ENCODE measurements around the gene ADNP. TPM values are rescaled to one million over a fixed set of nuclear protein-coding genes. Genes with fewer than 3 reads are reported as not detected.

ADNP gene
- total and polyA plus RNA-seq, 2 of the 4 experiments (the other 2 are of a cell fraction) = 23.3 to 24.8 TPM

- no peak overlapping the region for H2BK5ac ChIP-seq (ENCODE audit: low read depth, low read length, poor library complexity, severe bottlenecking)
- no peak overlapping the region for H3K18ac ChIP-seq (ENCODE audit: low read depth, low read length)
- peak overlapping the region; percentile 47; the same call in 1 of the 2 replicates for H2BK20ac ChIP-seq (ENCODE audit: low read depth, low read length)
- peaks cover 16% of the 10 kb centered on the region; the same call in 1 of the 2 replicates for H4K20me1 ChIP-seq (ENCODE audit: insufficient read depth, low read length)
- dilution Hi-C loops (cut with HindIII; ENCODE audit: low sequenced_read_pairs, unreplicated experiment) = no loop called here
- ATAC-seq (ENCODE audit: low read depth) (peak; percentile 71), DNase-seq (peak; percentile 53)
- H3K36me3 ChIP-seq (ENCODE audit: control insufficient read depth, insufficient read depth, low read length) = no peaks in the 10 kb centered on the region
- intact Hi-C loops (cut with micrococcal nuclease) = no loop called here
- H2BK15ac ChIP-seq (ENCODE audit: low read depth, low read length) = no peak overlapping the region
- peak overlapping the region; percentile 42; the same call in 1 of the 2 replicates for H3K14ac ChIP-seq (replicated peaks; ENCODE audit: low read depth, low read length)
- ChIA-PET POLR2A (ENCODE audit: unreplicated experiment) (no interaction called here), CTCF (interaction anchor here (0.6 to 1.1 kb wide), 2 partner anchors 54 to 72 kb away, joined by 3 read pairs; no protein-coding TSS in a partner anchor)
- peaks cover 0 to 19% of the 10 kb centered on the region in 2 experiments; a peak in 2 of 4 replicates for H3K79me1 ChIP-seq (ENCODE audit: low read depth in 1 of 2, low read length in 2 of 2)
- H2AFZ ChIP-seq (replicated peaks; ENCODE audit: low read length, poor library complexity) = peak overlapping the region; percentile 4
- H3K4me3 ChIP-seq (ENCODE audit: insufficient read depth, low read depth, low read length) = no peak overlapping the region
- no peaks in the 10 kb centered on the region for H3K9me3 ChIP-seq (ENCODE audit: control insufficient read depth, insufficient read depth, low read length)
- H4K5ac ChIP-seq (ENCODE audit: low read depth, low read length) = no peak overlapping the region
- H3K4ac ChIP-seq (ENCODE audit: low read depth, low read length) = peak overlapping the region; percentile 68
- no TSS peak for BruUV-seq (replicated peaks)
- H3K9ac ChIP-seq (ENCODE audit: low read depth, low read length) = no peak overlapping the region
- H2AK5ac ChIP-seq (ENCODE audit: low read depth, low read length) = peak overlapping the region; percentile 44
- H3K56ac ChIP-seq (ENCODE audit: extremely low read depth, insufficient read depth, low read length) = no peak overlapping the region
- no peak overlapping the region for H3K23ac ChIP-seq (ENCODE audit: low read depth, low read length)
- no peak overlapping the region for H3K27ac ChIP-seq (ENCODE audit: insufficient read depth, low read length)
- H2AK9ac ChIP-seq (replicated peaks; ENCODE audit: low read depth, low read length, poor library complexity) = no peak overlapping the region
- no peaks in the 10 kb centered on the region for H3K27me3 ChIP-seq (ENCODE audit: control insufficient read depth, insufficient read depth, low read length)
- WGBS, 2 experiments (ENCODE audit: extremely low coverage in 2 of 2, insufficient read length in 1 of 2) = 42% methylated on average over 6 of the region's 12 CpGs; no CpG with 5 or more reads in 1 of the 2 experiments
- H3K9me1 ChIP-seq (ENCODE audit: insufficient read depth, low read length) = peaks cover 27% of the 10 kb centered on the region
- peaks cover 23% of the 10 kb centered on the region for H3K4me1 ChIP-seq (ENCODE audit: control insufficient read depth, insufficient read depth, low read length)
- no peak for TF ChIP-seq MAZ (IDR thresholded peaks at IDR 0.05; ENCODE audit: borderline replicate concordance, low read depth, low read length)
- no peak for TF ChIP-seq MXI1 (IDR thresholded peaks at IDR 0.05; ENCODE audit: borderline replicate concordance, low read depth, low read length)
- no peak for TF ChIP-seq RFX5 (IDR thresholded peaks at IDR 0.05; ENCODE audit: low read depth, low read length)
- TF ChIP-seq ELK1 (IDR thresholded peaks at IDR 0.05; ENCODE audit: borderline replicate concordance, low read depth, low read length) = no peak
- TF ChIP-seq CHD1 (IDR thresholded peaks at IDR 0.05; ENCODE audit: low read depth, low read length) = no peak
- no peak for TF ChIP-seq FOS (IDR thresholded peaks at IDR 0.05; ENCODE audit: low read depth, low read length)
- no peak for TF ChIP-seq NFE2L2 (IDR thresholded peaks at IDR 0.05; ENCODE audit: low read depth, low read length)
- TF ChIP-seq CEBPB (IDR thresholded peaks at IDR 0.05; ENCODE audit: low read depth, low read length) = no peak
- no peak for TF ChIP-seq CTCF (conservative IDR thresholded peaks at IDR 0.05; ENCODE audit: low read depth, low read length)
- TF ChIP-seq USF2 (IDR thresholded peaks at IDR 0.05; ENCODE audit: low read depth, low read length) = no peak
- peak overlapping the region in 1 of 2 experiments; percentile 46; a peak in 1 of 4 replicates for H4K8ac ChIP-seq (ENCODE audit: low read depth in 2 of 2, low read length in 2 of 2)
- in situ Hi-C loops (cut with MboI; ENCODE audit: low sequenced_read_pairs) = no loop called here
- peak overlapping the region; percentile 40 for H2BK120ac ChIP-seq (ENCODE audit: low read depth, low read length)
- no peak overlapping the region; the same call in 1 of the 2 replicates for H3K4me2 ChIP-seq (ENCODE audit: low read depth, low read length)
- H4K91ac ChIP-seq (ENCODE audit: insufficient read depth, low read depth, low read length) = no peak overlapping the region
Measured at GRCh38 chr20:50866036-50866685, 65.1 kb downstream of the ADNP start.

All from IMR-90 (cell line).